ENCODE measurements around the gene EML6.
"Not testable (repeated sequence)": the region's sequence is repeated elsewhere in the genome, so short reads cannot be mapped to it uniquely, and the experiment has no call there.

Gene EML6

DNA sequence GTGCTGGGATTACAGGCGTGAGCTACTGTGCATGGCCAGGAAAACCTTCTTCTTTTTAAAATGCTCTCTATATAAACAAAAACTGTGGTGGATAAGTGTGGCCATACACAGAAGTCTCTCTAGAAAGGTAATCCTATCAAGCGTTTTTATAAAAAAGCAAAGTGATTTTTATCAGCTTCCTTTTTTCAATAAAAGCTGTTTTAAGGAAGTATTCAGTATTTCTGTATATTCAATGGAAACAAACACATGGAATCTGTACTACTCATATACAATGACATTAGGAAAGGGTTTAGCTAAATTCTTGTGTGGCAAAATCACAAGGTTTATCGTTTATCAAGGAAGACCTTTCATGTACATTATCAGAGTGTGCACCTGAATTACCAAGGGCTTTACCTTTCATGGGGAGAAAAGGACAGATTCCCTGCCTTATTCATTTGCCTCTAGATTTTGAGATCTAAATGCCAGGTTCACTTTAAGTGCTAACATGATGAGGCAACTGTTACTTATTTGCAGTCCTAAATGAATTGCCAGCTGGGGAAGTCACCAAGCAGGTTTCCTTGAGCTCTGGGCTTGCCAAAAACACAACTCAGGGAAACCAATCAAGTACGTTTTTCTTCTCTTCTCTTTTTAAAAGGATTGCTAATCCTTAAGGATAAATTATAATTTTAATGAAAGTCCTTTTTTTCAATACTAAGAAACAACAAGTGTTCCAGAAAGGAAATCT is 256.0 kb downstream of the EML6 start:
- Histone ChIP-seq H3K9me3 (ENCODE audit: low read length) (no peaks in the 10 kb centered on the region), H3K4me3 (ENCODE audit: low read depth in 1 of 2, low read length in 2 of 2) (no peak overlapping the region), H3K27me3 (ENCODE audit: control insufficient read depth in 1 of 2, insufficient read depth in 2 of 2, low read length in 2 of 2) (no peaks in the 10 kb centered on the region), H3K36me3 (ENCODE audit: insufficient read depth, low read length) (peaks cover 4% of the 10 kb centered on the region), H3K9ac (ENCODE audit: low read length) (no peak overlapping the region), H3K4me1 (ENCODE audit: insufficient read depth, low read length) (peaks cover 46% of the 10 kb centered on the region), H3K27ac (ENCODE audit: low read depth, low read length) (no peak overlapping the region)

DNA sequence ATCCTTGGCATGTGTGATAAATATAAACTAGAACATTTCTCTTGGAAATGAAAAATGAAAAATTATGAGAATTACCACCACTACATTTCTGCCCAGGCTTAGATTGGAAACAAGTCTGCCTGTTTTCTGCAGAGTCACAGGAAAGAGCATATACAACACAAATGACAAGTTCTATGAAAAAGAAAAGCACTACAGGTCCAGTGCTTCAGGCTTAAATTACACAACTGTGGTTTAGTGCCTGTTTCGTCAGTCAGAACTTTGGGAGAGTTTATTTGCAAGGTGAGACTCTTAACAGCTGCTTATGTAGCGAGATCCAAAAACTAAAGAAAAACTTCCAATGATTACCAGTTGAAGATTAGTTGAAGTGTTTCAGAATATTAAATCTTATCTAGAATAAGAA is 257.9 kb downstream of the EML6 start:
- H3K27me3 ChIP-seq (ENCODE audit: control insufficient read depth in 1 of 2, insufficient read depth in 2 of 2, low read length in 2 of 2), result no peaks in the 10 kb centered on the region
- H3K4me3 ChIP-seq (ENCODE audit: low read depth in 1 of 2, low read length in 2 of 2), result no peak overlapping the region
- no peak overlapping the region for H3K27ac ChIP-seq (ENCODE audit: low read depth, low read length)
- peaks cover 47% of the 10 kb centered on the region for H3K4me1 ChIP-seq (ENCODE audit: insufficient read depth, low read length)
- peaks cover 12% of the 10 kb centered on the region for H3K36me3 ChIP-seq (ENCODE audit: insufficient read depth, low read length)
- H3K9me3 ChIP-seq (ENCODE audit: low read length), result no peaks in the 10 kb centered on the region
- no peak overlapping the region for H3K9ac ChIP-seq (ENCODE audit: low read length)

DNA sequence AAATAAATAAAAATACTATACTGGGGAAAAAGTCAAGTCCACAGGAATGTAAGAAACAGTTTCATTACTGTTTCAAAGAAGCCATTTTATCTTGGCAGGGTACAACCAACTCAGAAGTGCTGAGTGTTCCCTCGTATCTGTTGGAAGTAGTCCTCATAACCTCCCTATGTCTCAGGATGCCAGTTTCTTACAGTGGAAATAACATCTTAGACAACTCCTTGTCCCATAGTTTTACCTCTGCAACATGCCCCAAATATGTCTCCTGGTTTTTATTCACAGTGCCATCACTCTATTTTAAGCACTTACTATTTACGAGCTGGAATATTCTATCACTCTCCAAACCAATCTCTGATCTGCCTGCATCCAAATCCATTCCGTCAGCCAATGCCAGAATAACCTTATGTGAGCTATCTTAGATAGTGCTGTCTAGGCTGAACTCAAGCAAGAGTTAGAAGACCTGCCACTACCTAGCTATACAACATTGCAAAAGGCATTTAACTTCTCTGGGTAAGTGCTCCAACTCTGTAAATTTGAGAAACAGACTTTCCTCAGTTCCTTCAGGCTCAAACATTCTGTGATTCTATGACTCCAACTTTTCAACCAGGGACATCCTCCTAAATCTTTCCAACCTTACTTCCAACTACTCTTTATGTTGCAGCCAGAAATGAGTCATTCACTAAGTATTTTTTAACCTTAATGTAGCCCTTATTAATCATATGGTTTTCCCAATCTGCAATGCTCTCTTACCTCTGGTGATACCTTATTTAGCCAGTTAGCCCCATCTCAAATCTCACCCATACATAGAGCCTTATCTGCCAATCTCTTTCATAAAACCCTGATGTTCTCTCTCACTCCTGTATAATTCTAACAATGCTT is 260.1 kb downstream of the EML6 start:
- Histone ChIP-seq H3K4me1 (ENCODE audit: insufficient read depth, low read length) (peaks cover 43% of the 10 kb centered on the region), H3K36me3 (ENCODE audit: insufficient read depth, low read length) (peaks cover 22% of the 10 kb centered on the region), H3K9me3 (ENCODE audit: low read length) (no peaks in the 10 kb centered on the region), H3K27me3 (ENCODE audit: control insufficient read depth in 1 of 2, insufficient read depth in 2 of 2, low read length in 2 of 2) (no peaks in the 10 kb centered on the region), H3K9ac (ENCODE audit: low read length) (no peak overlapping the region), H3K27ac (ENCODE audit: low read depth, low read length) (no peak overlapping the region), H3K4me3 (ENCODE audit: low read depth in 1 of 2, low read length in 2 of 2) (no peak overlapping the region)

DNA sequence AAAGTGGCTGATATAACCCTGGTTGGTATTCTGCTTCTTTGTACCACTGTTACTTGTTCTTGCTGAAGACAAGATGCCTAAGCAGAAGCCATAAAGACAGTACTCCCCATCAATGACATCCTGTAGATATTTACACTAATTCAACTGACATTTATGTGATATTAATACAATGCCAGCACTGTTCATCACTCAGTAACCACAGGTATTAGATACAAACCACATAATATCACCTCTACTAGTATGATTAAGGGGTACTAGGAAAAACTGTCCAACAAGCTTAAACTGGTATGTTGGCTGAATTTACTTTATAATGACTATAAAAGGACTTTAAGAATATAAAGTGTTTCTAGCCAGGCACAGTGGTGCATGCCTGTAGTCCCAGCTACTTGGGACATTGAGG is 261.0 kb downstream of the EML6 start:
- H3K4me3 ChIP-seq (ENCODE audit: low read depth in 1 of 2, low read length in 2 of 2), result no peak overlapping the region
- H3K27ac ChIP-seq (ENCODE audit: low read depth, low read length), result no peak overlapping the region
- peaks cover 50% of the 10 kb centered on the region for H3K4me1 ChIP-seq (ENCODE audit: insufficient read depth, low read length)
- no peaks in the 10 kb centered on the region for H3K27me3 ChIP-seq (ENCODE audit: control insufficient read depth in 1 of 2, insufficient read depth in 2 of 2, low read length in 2 of 2)
- no peaks in the 10 kb centered on the region for H3K9me3 ChIP-seq (ENCODE audit: low read length)
- H3K36me3 ChIP-seq (ENCODE audit: insufficient read depth, low read length), result peaks cover 22% of the 10 kb centered on the region
- no peak overlapping the region for H3K9ac ChIP-seq (ENCODE audit: low read length)

DNA sequence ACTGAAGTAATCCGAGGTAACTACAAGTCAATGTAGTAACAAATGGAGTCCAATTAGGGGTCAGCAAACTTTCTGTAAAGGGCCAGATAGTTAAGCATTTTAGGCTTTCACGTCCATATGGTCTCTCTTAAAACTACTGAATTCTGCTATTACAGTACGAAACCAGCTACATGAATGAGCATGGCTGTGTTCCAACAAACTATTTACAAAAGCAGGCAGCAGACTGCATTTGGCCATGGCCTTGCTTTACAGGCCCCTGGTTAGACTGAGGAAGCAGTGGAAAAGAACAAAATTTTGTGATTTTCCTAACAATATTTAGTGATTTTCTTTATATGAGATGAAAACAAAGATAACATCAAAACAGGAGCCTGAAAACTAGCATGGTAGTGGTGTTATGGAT is 262.8 kb downstream of the EML6 start:
- no peak overlapping the region for H3K4me3 ChIP-seq (ENCODE audit: low read depth in 1 of 2, low read length in 2 of 2)
- H3K9ac ChIP-seq (ENCODE audit: low read length), result no peak overlapping the region

DNA sequence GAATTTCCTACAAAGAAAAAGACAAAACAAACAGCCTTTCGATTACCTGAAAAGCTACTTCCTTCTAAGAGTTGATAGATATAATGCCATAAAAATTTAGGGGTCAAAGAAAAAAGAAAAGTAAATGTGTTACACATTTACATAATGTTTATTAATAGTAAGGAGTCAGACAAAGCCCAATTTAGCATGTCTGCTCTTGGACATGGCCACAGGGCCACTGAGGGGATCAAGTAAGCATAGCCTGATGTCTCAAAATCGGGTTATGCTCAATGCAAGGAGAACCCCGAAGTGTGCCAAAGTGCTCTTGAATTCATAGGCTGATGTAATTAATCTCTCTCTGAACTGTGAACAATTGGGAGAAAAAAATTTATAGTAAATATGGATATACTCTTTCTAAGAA is 265.1 kb downstream of the EML6 start:
- H3K4me3 ChIP-seq (ENCODE audit: low read depth in 1 of 2, low read length in 2 of 2), result no peak overlapping the region
- H3K4me1 ChIP-seq (ENCODE audit: insufficient read depth, low read length), result peaks cover 52% of the 10 kb centered on the region
- no peak overlapping the region for H3K27ac ChIP-seq (ENCODE audit: low read depth, low read length)
- no peak overlapping the region for H3K9ac ChIP-seq (ENCODE audit: low read length)
- peaks cover 19% of the 10 kb centered on the region for H3K36me3 ChIP-seq (ENCODE audit: insufficient read depth, low read length)
- H3K9me3 ChIP-seq (ENCODE audit: low read length), result no peaks in the 10 kb centered on the region
- no peaks in the 10 kb centered on the region for H3K27me3 ChIP-seq (ENCODE audit: control insufficient read depth in 1 of 2, insufficient read depth in 2 of 2, low read length in 2 of 2)

More for the DNA sequence above, 262.8 kb downstream of the EML6 start:
- Histone ChIP-seq H3K9me3 (ENCODE audit: low read length) (no peaks in the 10 kb centered on the region), H3K27ac (ENCODE audit: low read depth, low read length) (no peak overlapping the region), H3K27me3 (ENCODE audit: control insufficient read depth in 1 of 2, insufficient read depth in 2 of 2, low read length in 2 of 2) (no peaks in the 10 kb centered on the region), H3K36me3 (ENCODE audit: insufficient read depth, low read length) (peaks cover 22% of the 10 kb centered on the region), H3K4me1 (ENCODE audit: insufficient read depth, low read length) (peaks cover 50% of the 10 kb centered on the region)

DNA sequence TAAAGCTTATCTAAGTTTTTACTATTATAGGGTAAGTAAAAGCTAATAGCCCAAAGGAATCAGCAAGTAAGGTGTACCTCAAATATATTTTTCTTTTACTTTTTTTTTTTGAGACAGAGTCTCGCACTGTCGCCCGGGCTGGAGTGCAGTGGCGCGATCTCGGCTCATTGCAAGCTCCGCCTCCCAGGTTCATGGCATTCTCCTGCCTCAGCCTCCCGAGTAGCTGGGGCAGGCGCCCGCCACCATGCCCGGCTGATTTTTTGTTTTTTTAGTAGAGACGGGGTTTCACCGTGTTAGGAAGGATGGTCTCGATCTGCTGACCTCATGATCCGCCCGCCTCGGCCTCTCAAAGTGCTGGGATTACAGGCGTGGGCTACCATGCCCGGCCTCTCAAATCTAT is 267.2 kb downstream of the EML6 start:
- not testable (repeated sequence) for H3K9ac ChIP-seq (ENCODE audit: low read length); H3K4me3 ChIP-seq (ENCODE audit: low read depth in 1 of 2, low read length in 2 of 2); H3K27ac ChIP-seq (ENCODE audit: low read depth, low read length); H3K27me3 ChIP-seq (ENCODE audit: control insufficient read depth in 1 of 2, insufficient read depth in 2 of 2, low read length in 2 of 2); H3K9me3 ChIP-seq (ENCODE audit: low read length)
- Histone ChIP-seq H3K4me1 (ENCODE audit: insufficient read depth, low read length) (peaks cover 51% of the 10 kb centered on the region), H3K36me3 (ENCODE audit: insufficient read depth, low read length) (peaks cover 16% of the 10 kb centered on the region)

DNA sequence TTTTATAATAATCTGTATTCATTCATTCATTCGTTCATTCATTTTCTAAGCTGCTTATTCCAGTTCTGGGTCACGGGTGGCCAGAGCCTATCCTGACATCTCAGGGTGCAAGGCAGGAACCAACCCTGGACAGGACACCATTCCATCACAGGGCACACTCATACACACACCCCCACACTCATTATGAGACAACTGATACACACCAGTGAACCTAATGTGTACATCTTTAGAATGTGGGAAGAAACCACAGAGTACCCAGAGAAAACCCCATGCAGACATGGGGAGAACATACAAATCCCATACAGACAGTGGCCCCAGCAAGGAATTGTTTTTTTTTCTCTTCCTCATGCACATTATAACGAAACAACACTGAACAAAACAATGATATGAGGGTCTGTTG is 272.1 kb downstream of the EML6 start:
- H3K9me3 ChIP-seq (ENCODE audit: low read length), result no peaks in the 10 kb centered on the region
- peaks cover 66% of the 10 kb centered on the region for H3K4me1 ChIP-seq (ENCODE audit: insufficient read depth, low read length)
- H3K27ac ChIP-seq (ENCODE audit: low read depth, low read length), result no peak overlapping the region

DNA sequence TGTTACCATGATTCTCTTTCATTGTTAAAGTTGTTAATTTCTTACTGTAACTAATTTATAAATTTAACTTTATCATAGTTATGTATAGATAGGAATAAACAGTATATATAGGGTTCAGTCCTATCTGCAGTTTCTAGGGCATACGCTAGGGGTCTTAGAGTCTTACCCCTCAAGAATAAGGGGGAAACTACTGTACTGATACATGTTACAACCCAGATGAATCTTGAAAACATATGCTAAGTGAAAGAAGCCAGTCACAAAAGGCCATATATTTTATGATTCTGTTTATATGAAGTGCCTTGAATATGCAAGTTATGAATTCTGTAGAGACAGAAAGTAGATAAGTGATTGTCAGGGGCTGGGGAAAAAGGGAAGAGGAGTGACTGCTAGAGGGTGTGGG is 274.4 kb downstream of the EML6 start:
- no peak overlapping the region for H3K4me3 ChIP-seq (ENCODE audit: low read depth in 1 of 2, low read length in 2 of 2)
- no peaks in the 10 kb centered on the region for H3K9me3 ChIP-seq (ENCODE audit: low read length)
- H3K9ac ChIP-seq (ENCODE audit: low read length), result no peak overlapping the region
- H3K4me1 ChIP-seq (ENCODE audit: insufficient read depth, low read length), result peaks cover 78% of the 10 kb centered on the region
- no peaks in the 10 kb centered on the region for H3K27me3 ChIP-seq (ENCODE audit: control insufficient read depth in 1 of 2, insufficient read depth in 2 of 2, low read length in 2 of 2)
- no peaks in the 10 kb centered on the region for H3K36me3 ChIP-seq (ENCODE audit: insufficient read depth, low read length)
- H3K27ac ChIP-seq (ENCODE audit: low read depth, low read length), result no peak overlapping the region

More for the DNA sequence above, 272.1 kb downstream of the EML6 start:
- Histone ChIP-seq H3K4me3 (ENCODE audit: low read depth in 1 of 2, low read length in 2 of 2) (no peak overlapping the region), H3K36me3 (ENCODE audit: insufficient read depth, low read length) (no peaks in the 10 kb centered on the region), H3K9ac (ENCODE audit: low read length) (no peak overlapping the region), H3K27me3 (ENCODE audit: control insufficient read depth in 1 of 2, insufficient read depth in 2 of 2, low read length in 2 of 2) (no peaks in the 10 kb centered on the region)

DNA sequence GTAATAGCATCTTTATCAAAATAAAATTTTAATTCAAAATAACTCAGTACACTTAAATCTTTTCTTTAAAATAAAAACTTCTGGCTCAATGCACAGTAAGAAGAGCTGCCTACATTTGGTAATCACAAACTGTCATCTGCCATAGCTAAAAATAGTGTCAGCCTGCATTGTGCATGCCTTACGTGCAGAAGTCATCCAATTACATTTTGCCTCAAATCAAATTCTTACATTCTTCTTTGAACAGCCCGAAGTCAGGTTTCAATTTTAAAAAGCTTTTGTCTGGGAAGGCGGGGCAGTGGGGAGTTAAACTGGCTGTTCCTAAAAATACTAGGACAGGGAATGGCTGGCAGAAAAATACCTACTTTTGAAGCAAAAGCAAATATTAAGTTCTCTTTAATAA is 275.7 kb downstream of the EML6 start:
- no peaks in the 10 kb centered on the region for H3K36me3 ChIP-seq (ENCODE audit: insufficient read depth, low read length)
- no peaks in the 10 kb centered on the region for H3K27me3 ChIP-seq (ENCODE audit: control insufficient read depth in 1 of 2, insufficient read depth in 2 of 2, low read length in 2 of 2)
- H3K9ac ChIP-seq (ENCODE audit: low read length), result no peak overlapping the region
- no peak overlapping the region for H3K27ac ChIP-seq (ENCODE audit: low read depth, low read length)
- H3K4me1 ChIP-seq (ENCODE audit: insufficient read depth, low read length), result peaks cover 81% of the 10 kb centered on the region
- H3K4me3 ChIP-seq (ENCODE audit: low read depth in 1 of 2, low read length in 2 of 2), result no peak overlapping the region
- H3K9me3 ChIP-seq (ENCODE audit: low read length), result no peaks in the 10 kb centered on the region

DNA sequence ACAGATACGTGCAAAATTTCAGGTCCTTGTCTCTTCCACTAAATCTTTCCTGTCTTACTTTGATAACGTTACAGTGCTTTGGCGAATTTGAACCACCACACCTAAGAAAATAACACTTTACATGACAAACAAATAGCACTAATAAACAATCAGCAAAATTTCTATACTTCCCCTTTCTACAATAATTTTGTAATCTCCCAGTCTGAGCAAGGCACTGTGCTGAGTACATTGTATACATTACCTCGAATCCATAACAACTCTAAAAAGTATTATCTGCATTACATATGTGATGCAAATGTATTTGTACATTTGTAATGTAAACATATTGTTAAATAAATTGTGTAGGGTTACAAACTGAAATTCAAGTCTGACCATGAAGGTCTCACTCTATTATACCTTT is 276.9 kb downstream of the EML6 start:
- Histone ChIP-seq H3K4me1 (ENCODE audit: insufficient read depth, low read length) (peaks cover 72% of the 10 kb centered on the region), H3K27me3 (ENCODE audit: control insufficient read depth in 1 of 2, insufficient read depth in 2 of 2, low read length in 2 of 2) (no peaks in the 10 kb centered on the region), H3K36me3 (ENCODE audit: insufficient read depth, low read length) (no peaks in the 10 kb centered on the region), H3K9me3 (ENCODE audit: low read length) (no peaks in the 10 kb centered on the region), H3K27ac (ENCODE audit: low read depth, low read length) (no peak overlapping the region), H3K9ac (ENCODE audit: low read length) (no peak overlapping the region), H3K4me3 (ENCODE audit: low read depth in 1 of 2, low read length in 2 of 2) (no peak overlapping the region)
